Measurements from ENCODE around the gene MCRIP2.

MCRIP2 gene

GRCh38 chr16:680625-680945, 39.0 kb downstream of the MCRIP2 start:
- DNase-seq (ENCODE audit: low read depth): no peak
- no peak for TF ChIP-seq CTCF (conservative IDR thresholded peaks at IDR 0.05; ENCODE audit: low read depth, low read length)
- H3K4me3 ChIP-seq (ENCODE audit: low read depth, low read length): peak overlapping the region; percentile 82

GRCh38 chr16:680967-681745, 39.5 kb downstream of the MCRIP2 start:
- peak; percentile 21 for TF ChIP-seq CTCF (conservative IDR thresholded peaks at IDR 0.05; ENCODE audit: low read depth, low read length)
- H3K4me3 ChIP-seq (ENCODE audit: low read depth, low read length): peak overlapping the region; percentile 82
- peak; percentile 40 for DNase-seq (ENCODE audit: low read depth)

- H3K4me3 ChIP-seq (ENCODE audit: low read depth, low read length): peak overlapping the region; percentile 82
- TF ChIP-seq CTCF (conservative IDR thresholded peaks at IDR 0.05; ENCODE audit: low read depth, low read length): no peak
- peak; percentile 66 for DNase-seq (ENCODE audit: low read depth)
Observed at GRCh38 chr16:681746-682427, 40.3 kb downstream of the MCRIP2 start.

- peak overlapping the region; percentile 69 for H3K4me3 ChIP-seq (ENCODE audit: low read depth, low read length)
- no peak for TF ChIP-seq CTCF (conservative IDR thresholded peaks at IDR 0.05; ENCODE audit: low read depth, low read length)
- no peak for DNase-seq (ENCODE audit: low read depth)
Observed at GRCh38 chr16:682493-683395, 41.1 kb downstream of the MCRIP2 start.

- peak overlapping the region; percentile 69 for H3K4me3 ChIP-seq (ENCODE audit: low read depth, low read length)
- DNase-seq (ENCODE audit: low read depth): no peak
Observed at GRCh38 chr16:683396-684070, 41.9 kb downstream of the MCRIP2 start.

More at GRCh38 chr16:683396-684070, 41.9 kb downstream of the MCRIP2 start:
- no peak for TF ChIP-seq CTCF (conservative IDR thresholded peaks at IDR 0.05; ENCODE audit: low read depth, low read length)
